SK-N-MC (cell line): Measurements from ENCODE around the gene ALDH5A1.

Source experiments
- DNase-seq: peaks from one replicate; pipeline ENCODE4 v3.0.0-alpha.2; 2011; ENCODE audit warnings: low read depth, low spot score
- H3K27ac ChIP-seq: fragments of 200-600 bp; sonication (generic); 2 replicates; pipeline ENCODE4 v1.5.1; 2016; ENCODE audit warnings: mixed run types
- H3K36me3 ChIP-seq: fragments of 200-600 bp; sonication (generic); 2 replicates; pipeline ENCODE4 v1.6.1; 2017; ENCODE audit warnings: antibody characterized with exemption, low read length, mixed read lengths; ENCODE audit not compliant: insufficient read depth
- H3K4me3 ChIP-seq: fragments of 200-600 bp; sonication (generic); 2 replicates; pipeline ENCODE4 v1.5.1; 2016
- H3K9ac ChIP-seq: fragments of 200-600 bp; sonication (generic); 2 replicates; pipeline ENCODE4 v1.8.0; 2017; ENCODE audit warnings: mixed run types, mixed read lengths; ENCODE audit not compliant: insufficient read length
- H3K9me3 ChIP-seq: fragments of 200-600 bp; sonication (generic); 2 replicates; pipeline ENCODE4 v1.6.1; 2017; ENCODE audit warnings: low read depth, mild to moderate bottlenecking, antibody characterized with exemption, low read length, moderate library complexity, mixed read lengths
- EZH2 ChIP-seq: fragments of 200-600 bp; sonication (generic); IDR thresholded peaks from one replicate; pipeline ENCODE4 v1.6.1; 2017; ENCODE audit warnings: antibody characterized with exemption
- FOXP2 ChIP-seq: optimal IDR thresholded peaks from 2 replicates; pipeline ENCODE3; 2011; ENCODE audit warnings: mild to moderate bottlenecking, moderate library complexity; ENCODE audit not compliant: insufficient read depth; ENCODE audit errors: extremely low read length, control extremely low read depth
- POLR2AphosphoS5 ChIP-seq: IDR thresholded peaks from 2 replicates; pipeline ENCODE4 v1.6.1; 2012; ENCODE audit warnings: mild to moderate bottlenecking, low read depth, low read length, borderline replicate concordance

Gene ALDH5A1

GRCh38 chr6:24513602-24514001, 18.8 kb downstream of the ALDH5A1 start:
- DNase-seq = no peak
- Histone ChIP-seq H3K9ac (no peak overlapping the region), H3K27ac (no peak overlapping the region), H3K9me3 (no peaks in the 10 kb centered on the region), H3K36me3 (no peaks in the 10 kb centered on the region), H3K4me3 (no peak overlapping the region)
- TF ChIP-seq FOXP2 = no peak
- TF ChIP-seq EZH2 = no peak
- no peak for TF ChIP-seq POLR2AphosphoS5

GRCh38 chr6:24517659-24518543, 23.1 kb downstream of the ALDH5A1 start:
- Histone ChIP-seq H3K9me3 (no peaks in the 10 kb centered on the region), H3K4me3 (no peak overlapping the region), H3K36me3 (no peaks in the 10 kb centered on the region), H3K27ac (no peak overlapping the region), H3K9ac (no peak overlapping the region)
- TF ChIP-seq POLR2AphosphoS5 (no peak), EZH2 (no peak), FOXP2 (no peak)
- DNase-seq = no peak

- H3K4me3 ChIP-seq = no peak overlapping the region
- no peak for TF ChIP-seq EZH2
- TF ChIP-seq FOXP2 = no peak
- no peak for TF ChIP-seq POLR2AphosphoS5
- no peaks in the 10 kb centered on the region for H3K36me3 ChIP-seq
- no peak for DNase-seq
- no peaks in the 10 kb centered on the region for H3K9me3 ChIP-seq
- H3K27ac ChIP-seq = no peak overlapping the region
- no peak overlapping the region for H3K9ac ChIP-seq
Measured at GRCh38 chr6:24520929-24521546, 26.3 kb downstream of the ALDH5A1 start.

- no peak overlapping the region for H3K27ac ChIP-seq
Measured at GRCh38 chr6:24522228-24523176, 27.7 kb downstream of the ALDH5A1 start.

GRCh38 chr6:24524329-24524728, 29.6 kb downstream of the ALDH5A1 start:
- no peak overlapping the region for H3K27ac ChIP-seq
- no peaks in the 10 kb centered on the region for H3K36me3 ChIP-seq
- DNase-seq = no peak
- no peak overlapping the region for H3K4me3 ChIP-seq
- H3K9ac ChIP-seq = no peak overlapping the region
- H3K9me3 ChIP-seq = no peaks in the 10 kb centered on the region
- TF ChIP-seq POLR2AphosphoS5 (no peak), EZH2 (no peak), FOXP2 (no peak)

More at GRCh38 chr6:24522228-24523176, 27.7 kb downstream of the ALDH5A1 start:
- TF ChIP-seq POLR2AphosphoS5 (no peak), EZH2 (no peak), FOXP2 (no peak)
- Histone ChIP-seq H3K9ac (no peak overlapping the region), H3K9me3 (no peaks in the 10 kb centered on the region), H3K4me3 (no peak overlapping the region), H3K36me3 (no peaks in the 10 kb centered on the region)
- no peak for DNase-seq

- no peak overlapping the region for H3K27ac ChIP-seq
Measured at GRCh38 chr6:24524805-24525204, 30.0 kb downstream of the ALDH5A1 start.

GRCh38 chr6:24529985-24530384, 35.2 kb downstream of the ALDH5A1 start:
- Histone ChIP-seq H3K27ac (no peak overlapping the region), H3K4me3 (no peak overlapping the region), H3K9me3 (no peaks in the 10 kb centered on the region), H3K36me3 (no peaks in the 10 kb centered on the region), H3K9ac (no peak overlapping the region)
- no peak for TF ChIP-seq EZH2
- no peak for TF ChIP-seq POLR2AphosphoS5
- TF ChIP-seq FOXP2 = no peak
- no peak for DNase-seq

More at GRCh38 chr6:24524805-24525204, 30.0 kb downstream of the ALDH5A1 start:
- no peak overlapping the region for H3K9ac ChIP-seq
- no peak for TF ChIP-seq POLR2AphosphoS5
- no peak for TF ChIP-seq FOXP2
- TF ChIP-seq EZH2 = no peak
- peak; percentile 30 for DNase-seq
- H3K4me3 ChIP-seq = no peak overlapping the region
- no peaks in the 10 kb centered on the region for H3K36me3 ChIP-seq
- no peaks in the 10 kb centered on the region for H3K9me3 ChIP-seq

GRCh38 chr6:24534329-24534728, 39.6 kb downstream of the ALDH5A1 start:
- Histone ChIP-seq H3K27ac (no peak overlapping the region), H3K36me3 (no peaks in the 10 kb centered on the region), H3K9ac (no peak overlapping the region), H3K9me3 (no peaks in the 10 kb centered on the region), H3K4me3 (no peak overlapping the region)
- TF ChIP-seq EZH2 = no peak
- TF ChIP-seq POLR2AphosphoS5 = no peak
- TF ChIP-seq FOXP2 = no peak
- DNase-seq = no peak
